Epithelial cell of esophagus (primary cell): ENCODE measurements around the gene GPR6.

Experiments
- DNase-seq: peaks from one replicate; pipeline ENCODE4 v3.0.0; 2010; ENCODE audit warnings: low read depth
- H3K4me3 ChIP-seq: 2 replicates; pipeline ENCODE4 v1.5.1; 2011; ENCODE audit warnings: mild to moderate bottlenecking, low read length, control low read depth
- TF ChIP-seq, protein P1 (sequence below): IDR thresholded peaks from 2 replicates; pipeline ENCODE4 v1.5.1; 2011; ENCODE audit warnings: low read depth, mild to moderate bottlenecking, low read length, control low read depth, inconsistent platforms; ENCODE audit not compliant: insufficient read depth; ENCODE audit errors: missing control alignments

The GPR6 gene

DNA sequence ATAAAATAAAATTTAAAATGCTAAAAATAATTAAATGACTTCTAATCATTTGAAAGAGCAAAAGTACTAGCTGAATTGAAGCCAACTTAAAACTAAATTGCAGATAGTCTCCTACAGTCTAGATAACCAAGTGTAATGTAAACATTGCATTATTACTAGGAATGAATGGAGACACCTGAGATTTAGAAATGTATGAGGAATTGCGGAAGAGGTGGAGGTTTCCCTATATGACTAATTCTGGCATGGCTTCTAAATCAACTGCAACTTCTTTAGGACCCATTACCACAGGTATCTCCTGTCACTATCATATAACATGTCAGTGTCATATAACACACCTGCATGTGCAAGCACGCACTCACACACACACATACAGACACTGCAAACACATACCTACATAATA lies 13.2 kb upstream of the GPR6 start:
- DNase-seq, result peak; percentile 86
- no peak overlapping the region for H3K4me3 ChIP-seq
- TF ChIP-seq, protein P1, sequence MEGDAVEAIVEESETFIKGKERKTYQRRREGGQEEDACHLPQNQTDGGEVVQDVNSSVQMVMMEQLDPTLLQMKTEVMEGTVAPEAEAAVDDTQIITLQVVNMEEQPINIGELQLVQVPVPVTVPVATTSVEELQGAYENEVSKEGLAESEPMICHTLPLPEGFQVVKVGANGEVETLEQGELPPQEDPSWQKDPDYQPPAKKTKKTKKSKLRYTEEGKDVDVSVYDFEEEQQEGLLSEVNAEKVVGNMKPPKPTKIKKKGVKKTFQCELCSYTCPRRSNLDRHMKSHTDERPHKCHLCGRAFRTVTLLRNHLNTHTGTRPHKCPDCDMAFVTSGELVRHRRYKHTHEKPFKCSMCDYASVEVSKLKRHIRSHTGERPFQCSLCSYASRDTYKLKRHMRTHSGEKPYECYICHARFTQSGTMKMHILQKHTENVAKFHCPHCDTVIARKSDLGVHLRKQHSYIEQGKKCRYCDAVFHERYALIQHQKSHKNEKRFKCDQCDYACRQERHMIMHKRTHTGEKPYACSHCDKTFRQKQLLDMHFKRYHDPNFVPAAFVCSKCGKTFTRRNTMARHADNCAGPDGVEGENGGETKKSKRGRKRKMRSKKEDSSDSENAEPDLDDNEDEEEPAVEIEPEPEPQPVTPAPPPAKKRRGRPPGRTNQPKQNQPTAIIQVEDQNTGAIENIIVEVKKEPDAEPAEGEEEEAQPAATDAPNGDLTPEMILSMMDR, result no peak

DNA sequence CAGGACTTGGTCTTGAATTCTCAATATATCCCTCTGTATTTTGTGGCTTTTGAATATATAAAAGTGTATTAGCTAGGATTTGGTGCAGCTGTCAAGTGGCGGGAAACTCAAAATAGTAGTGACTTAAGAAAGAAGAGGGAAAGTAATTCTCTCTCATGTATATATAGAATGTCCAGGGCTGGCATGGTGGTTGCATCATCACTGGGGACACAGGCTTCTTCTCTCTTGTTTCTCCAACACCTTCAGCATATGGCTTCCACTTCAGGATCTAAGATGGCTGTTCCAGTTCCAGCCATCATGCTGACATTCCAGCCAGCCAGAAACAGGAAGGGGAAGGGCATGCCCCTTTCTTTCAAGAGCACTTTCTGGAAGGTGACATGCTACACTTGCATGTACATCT lies 11.8 kb upstream of the GPR6 start:
- no peak for DNase-seq
- no peak overlapping the region for H3K4me3 ChIP-seq
- TF ChIP-seq, protein P1, result no peak

DNA sequence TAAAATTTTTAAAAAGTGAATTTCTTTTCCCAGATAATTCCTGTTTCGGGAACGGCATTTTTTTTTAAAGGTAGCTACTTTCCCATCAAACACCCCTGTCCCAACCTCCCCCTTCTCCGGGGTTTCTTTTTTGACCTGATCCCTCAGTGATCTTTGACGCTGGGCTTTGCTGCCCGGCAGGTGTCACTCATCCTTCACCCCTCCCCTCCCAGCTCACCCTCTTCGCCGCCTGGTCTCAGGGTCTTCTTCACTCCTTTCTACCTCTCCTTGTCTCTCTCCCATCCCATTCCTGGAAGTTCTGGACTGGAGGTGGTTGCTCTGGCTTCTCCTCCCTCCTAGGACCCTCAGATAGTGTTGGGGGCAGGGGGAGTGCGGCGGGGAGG lies 329 bp upstream of the GPR6 start:
- H3K4me3 ChIP-seq, result no peak overlapping the region
- DNase-seq, result no peak
- TF ChIP-seq, protein P1, result no peak

DNA sequence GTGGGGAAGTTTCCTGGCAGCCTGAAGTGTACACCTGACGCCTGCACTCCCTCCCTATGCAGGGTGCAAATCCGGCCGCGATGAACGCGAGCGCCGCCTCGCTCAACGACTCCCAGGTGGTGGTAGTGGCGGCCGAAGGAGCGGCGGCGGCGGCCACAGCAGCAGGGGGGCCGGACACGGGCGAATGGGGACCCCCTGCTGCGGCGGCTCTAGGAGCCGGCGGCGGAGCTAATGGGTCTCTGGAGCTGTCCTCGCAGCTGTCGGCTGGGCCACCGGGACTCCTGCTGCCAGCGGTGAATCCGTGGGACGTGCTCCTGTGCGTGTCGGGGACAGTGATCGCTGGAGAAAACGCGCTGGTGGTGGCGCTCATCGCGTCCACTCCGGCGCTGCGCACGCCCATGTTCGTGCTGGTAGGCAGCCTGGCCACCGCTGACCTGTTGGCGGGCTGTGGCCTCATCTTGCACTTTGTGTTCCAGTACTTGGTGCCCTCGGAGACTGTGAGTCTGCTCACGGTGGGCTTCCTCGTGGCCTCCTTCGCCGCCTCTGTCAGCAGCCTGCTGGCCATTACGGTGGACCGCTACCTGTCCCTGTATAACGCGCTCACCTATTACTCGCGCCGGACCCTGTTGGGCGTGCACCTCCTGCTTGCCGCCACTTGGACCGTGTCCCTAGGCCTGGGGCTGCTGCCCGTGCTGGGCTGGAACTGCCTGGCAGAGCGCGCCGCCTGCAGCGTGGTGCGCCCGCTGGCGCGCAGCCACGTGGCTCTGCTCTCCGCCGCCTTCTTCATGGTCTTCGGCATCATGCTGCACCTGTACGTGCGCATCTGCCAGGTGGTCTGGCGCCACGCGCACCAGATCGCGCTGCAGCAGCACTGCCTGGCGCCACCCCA lies 1.2 kb downstream of the GPR6 start:
- no peak overlapping the region for H3K4me3 ChIP-seq
- DNase-seq, result no peak
- TF ChIP-seq, protein P1, result no peak

DNA sequence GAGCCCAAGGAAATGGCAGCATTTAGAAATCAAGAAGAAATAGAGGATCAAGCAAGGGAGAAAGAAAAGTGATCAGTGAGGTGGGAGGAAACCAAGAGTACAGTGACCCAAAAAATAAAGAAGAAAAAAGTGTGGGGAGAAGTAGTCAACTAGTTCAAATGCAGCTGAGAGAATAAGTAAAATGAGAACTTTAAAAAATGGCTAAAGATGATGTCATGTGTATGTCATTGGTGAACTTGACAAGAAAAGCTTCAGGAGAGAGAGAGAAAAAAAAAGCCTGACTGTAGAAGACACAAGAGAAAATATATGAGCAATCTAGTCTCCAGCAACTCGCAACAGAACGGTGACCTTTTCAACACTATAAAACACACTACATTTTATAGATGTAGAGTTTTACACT lies 6.3 kb downstream of the GPR6 start:
- H3K4me3 ChIP-seq, result no peak overlapping the region
- TF ChIP-seq, protein P1, result no peak
- no peak for DNase-seq

DNA sequence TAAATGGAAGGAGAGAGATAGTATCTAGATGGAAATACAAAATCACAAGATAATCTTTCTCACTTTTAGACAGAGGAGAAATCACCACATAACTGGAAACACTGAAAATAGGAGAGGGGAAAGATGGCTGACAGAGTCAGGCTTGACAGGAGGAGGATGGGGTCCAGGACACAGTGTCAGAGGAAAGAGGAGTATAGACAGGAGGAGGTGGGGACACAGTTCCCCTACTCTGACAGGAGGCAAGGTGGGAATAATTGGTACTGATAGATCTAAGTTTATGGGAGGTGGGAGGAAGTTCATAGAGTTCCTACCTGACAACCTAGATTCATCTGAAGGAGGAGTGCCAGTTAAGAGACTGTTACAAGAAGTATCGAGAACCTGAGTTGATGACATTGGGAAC lies 9.1 kb downstream of the GPR6 start:
- TF ChIP-seq, protein P1, result no peak
- H3K4me3 ChIP-seq, result no peak overlapping the region
- DNase-seq, result no peak

DNA sequence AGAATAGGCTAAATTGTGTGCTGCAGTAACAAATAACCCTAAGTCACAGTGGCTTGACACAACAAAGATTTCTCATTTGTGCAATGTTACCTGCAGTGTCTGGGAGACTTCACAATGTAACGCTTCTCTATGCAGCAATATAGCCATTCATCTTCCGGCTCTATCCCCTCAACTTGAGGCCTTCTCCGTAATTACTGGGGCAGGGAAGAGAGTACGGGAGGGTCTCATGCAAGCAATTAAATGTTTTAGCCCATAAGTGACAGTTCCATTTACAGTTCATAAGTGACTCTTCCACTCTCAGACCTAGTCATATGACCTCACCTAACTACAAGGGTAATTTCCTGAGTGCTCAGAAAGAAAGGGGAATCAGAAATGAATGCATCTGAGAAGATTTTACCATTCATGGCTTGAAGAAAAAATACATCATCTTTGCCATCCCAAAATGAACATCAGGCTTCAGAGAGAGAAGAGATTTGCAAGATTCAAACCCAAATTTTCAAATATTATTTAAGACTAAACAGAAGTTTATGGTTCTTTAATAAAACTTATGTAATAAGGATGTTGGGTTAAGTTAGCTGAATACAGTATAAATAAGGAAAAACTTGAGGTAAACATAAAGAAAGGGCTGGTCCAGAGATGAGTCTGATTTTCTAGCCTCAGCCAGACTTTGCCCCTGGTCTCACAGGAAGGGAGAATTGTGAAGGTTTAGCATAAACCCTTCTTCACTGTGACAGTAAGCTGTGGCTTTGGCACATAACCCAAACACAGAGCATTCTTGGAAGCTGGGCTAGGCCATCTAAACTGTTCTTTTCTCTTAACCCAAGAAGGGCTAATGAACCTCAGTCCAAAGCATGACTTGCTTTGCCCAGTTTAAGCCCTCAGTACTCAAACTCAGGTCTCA lies 13.3 kb downstream of the GPR6 start:
- H3K4me3 ChIP-seq, result no peak overlapping the region
- no peak for DNase-seq
- TF ChIP-seq, protein P1, result no peak
